ENCODE data around the gene VASH1. TPM values are rescaled to one million over a fixed set of nuclear protein-coding genes. Genes with fewer than 3 reads are reported as not detected.

The VASH1 gene
- total and polyA plus RNA-seq, 2 of the 13 experiments (the other 11 are each of a cell fraction or from before 2014, with no cell fraction given), result 0.11 to 0.24 TPM

DNA sequence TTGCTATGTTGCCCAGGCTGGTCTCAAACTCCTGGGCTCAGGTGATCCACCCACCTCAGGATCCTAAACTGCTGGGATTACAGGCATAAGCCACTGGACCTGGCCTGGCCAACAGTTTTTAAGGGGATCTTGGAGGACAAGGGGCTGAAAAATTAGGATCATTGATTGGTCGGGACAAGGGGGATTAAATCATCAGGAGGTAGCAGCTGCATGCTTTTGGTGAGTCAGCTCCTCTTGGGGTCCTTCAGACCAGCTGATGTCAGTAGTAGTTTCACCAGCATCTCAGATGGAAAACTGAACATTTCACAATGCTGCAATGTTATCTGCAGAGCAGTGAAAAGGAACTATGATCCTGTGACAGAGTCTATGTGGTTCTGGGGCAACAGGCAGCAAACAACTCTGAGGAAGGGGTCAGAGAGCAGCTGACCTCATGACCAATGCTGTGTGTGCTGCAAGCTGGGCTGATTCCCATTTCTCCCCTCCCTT lies 71.3 kb downstream of the VASH1 start (continued):
- TF ChIP-seq HNRNPUL1 (IDR thresholded peaks at IDR 0.05; ENCODE audit: low read depth, low read length), result no peak
- no peak for TF ChIP-seq ZNF10 (CRISPR knock-in tag; IDR thresholded peaks at IDR 0.05; ENCODE audit: borderline replicate concordance, low read depth)
- no peak for TF ChIP-seq ZNF296 (CRISPR knock-in tag; conservative IDR thresholded peaks at IDR 0.05)
- TF ChIP-seq KLF12 (CRISPR knock-in tag; IDR thresholded peaks at IDR 0.05; ENCODE audit: borderline replicate concordance), result no peak
- TF ChIP-seq ZBTB8A (CRISPR knock-in tag; IDR thresholded peaks at IDR 0.05; ENCODE audit: borderline replicate concordance, low read depth), result no peak
- no peak for TF ChIP-seq MBD4 (IDR thresholded peaks at IDR 0.05; ENCODE audit: borderline replicate concordance, low read length)
- TF ChIP-seq, protein P1, sequence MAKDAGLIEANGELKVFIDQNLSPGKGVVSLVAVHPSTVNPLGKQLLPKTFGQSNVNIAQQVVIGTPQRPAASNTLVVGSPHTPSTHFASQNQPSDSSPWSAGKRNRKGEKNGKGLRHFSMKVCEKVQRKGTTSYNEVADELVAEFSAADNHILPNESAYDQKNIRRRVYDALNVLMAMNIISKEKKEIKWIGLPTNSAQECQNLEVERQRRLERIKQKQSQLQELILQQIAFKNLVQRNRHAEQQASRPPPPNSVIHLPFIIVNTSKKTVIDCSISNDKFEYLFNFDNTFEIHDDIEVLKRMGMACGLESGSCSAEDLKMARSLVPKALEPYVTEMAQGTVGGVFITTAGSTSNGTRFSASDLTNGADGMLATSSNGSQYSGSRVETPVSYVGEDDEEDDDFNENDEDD (CRISPR knock-in tag; IDR thresholded peaks at IDR 0.05; ENCODE audit: borderline replicate concordance), result no peak
- TF ChIP-seq, protein P2, sequence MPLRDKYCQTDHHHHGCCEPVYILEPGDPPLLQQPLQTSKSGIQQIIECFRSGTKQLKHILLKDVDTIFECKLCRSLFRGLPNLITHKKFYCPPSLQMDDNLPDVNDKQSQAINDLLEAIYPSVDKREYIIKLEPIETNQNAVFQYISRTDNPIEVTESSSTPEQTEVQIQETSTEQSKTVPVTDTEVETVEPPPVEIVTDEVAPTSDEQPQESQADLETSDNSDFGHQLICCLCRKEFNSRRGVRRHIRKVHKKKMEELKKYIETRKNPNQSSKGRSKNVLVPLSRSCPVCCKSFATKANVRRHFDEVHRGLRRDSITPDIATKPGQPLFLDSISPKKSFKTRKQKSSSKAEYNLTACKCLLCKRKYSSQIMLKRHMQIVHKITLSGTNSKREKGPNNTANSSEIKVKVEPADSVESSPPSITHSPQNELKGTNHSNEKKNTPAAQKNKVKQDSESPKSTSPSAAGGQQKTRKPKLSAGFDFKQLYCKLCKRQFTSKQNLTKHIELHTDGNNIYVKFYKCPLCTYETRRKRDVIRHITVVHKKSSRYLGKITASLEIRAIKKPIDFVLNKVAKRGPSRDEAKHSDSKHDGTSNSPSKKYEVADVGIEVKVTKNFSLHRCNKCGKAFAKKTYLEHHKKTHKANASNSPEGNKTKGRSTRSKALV (CRISPR knock-in tag; IDR thresholded peaks at IDR 0.05), result no peak
- TF ChIP-seq SKI (IDR thresholded peaks at IDR 0.05; ENCODE audit: partially characterized antibody), result peak; percentile 40
- no peak for TF ChIP-seq SYNCRIP (IDR thresholded peaks at IDR 0.05; ENCODE audit: insufficient read depth, low read depth, low read length)
- no peak for TF ChIP-seq KAT2B (IDR thresholded peaks at IDR 0.05; ENCODE audit: borderline replicate concordance, low read depth, low read length)
- TF ChIP-seq, protein P3, sequence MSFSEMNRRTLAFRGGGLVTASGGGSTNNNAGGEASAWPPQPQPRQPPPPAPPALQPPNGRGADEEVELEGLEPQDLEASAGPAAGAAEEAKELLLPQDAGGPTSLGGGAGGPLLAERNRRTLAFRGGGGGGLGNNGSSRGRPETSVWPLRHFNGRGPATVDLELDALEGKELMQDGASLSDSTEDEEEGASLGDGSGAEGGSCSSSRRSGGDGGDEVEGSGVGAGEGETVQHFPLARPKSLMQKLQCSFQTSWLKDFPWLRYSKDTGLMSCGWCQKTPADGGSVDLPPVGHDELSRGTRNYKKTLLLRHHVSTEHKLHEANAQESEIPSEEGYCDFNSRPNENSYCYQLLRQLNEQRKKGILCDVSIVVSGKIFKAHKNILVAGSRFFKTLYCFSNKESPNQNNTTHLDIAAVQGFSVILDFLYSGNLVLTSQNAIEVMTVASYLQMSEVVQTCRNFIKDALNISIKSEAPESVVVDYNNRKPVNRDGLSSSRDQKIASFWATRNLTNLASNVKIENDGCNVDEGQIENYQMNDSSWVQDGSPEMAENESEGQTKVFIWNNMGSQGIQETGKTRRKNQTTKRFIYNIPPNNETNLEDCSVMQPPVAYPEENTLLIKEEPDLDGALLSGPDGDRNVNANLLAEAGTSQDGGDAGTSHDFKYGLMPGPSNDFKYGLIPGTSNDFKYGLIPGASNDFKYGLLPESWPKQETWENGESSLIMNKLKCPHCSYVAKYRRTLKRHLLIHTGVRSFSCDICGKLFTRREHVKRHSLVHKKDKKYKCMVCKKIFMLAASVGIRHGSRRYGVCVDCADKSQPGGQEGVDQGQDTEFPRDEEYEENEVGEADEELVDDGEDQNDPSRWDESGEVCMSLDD (CRISPR knock-in tag; IDR thresholded peaks at IDR 0.05; ENCODE audit: borderline replicate concordance), result no peak; the same call in 1 of the 2 replicates
- TF ChIP-seq ZNF354B (CRISPR knock-in tag; IDR thresholded peaks at IDR 0.05), result no peak
- no peak for TF ChIP-seq ZNF615 (CRISPR knock-in tag; IDR thresholded peaks at IDR 0.05; ENCODE audit: borderline replicate concordance)
- TF ChIP-seq NFE2 (CRISPR knock-in tag; IDR thresholded peaks at IDR 0.05), result no peak
- TF ChIP-seq SRY (CRISPR knock-in tag; IDR thresholded peaks at IDR 0.05), result no peak
- no peak for TF ChIP-seq KDM3A (CRISPR knock-in tag; IDR thresholded peaks at IDR 0.05; ENCODE audit: low read depth)
- TF ChIP-seq, protein P4, sequence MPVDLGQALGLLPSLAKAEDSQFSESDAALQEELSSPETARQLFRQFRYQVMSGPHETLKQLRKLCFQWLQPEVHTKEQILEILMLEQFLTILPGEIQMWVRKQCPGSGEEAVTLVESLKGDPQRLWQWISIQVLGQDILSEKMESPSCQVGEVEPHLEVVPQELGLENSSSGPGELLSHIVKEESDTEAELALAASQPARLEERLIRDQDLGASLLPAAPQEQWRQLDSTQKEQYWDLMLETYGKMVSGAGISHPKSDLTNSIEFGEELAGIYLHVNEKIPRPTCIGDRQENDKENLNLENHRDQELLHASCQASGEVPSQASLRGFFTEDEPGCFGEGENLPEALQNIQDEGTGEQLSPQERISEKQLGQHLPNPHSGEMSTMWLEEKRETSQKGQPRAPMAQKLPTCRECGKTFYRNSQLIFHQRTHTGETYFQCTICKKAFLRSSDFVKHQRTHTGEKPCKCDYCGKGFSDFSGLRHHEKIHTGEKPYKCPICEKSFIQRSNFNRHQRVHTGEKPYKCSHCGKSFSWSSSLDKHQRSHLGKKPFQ (CRISPR knock-in tag; IDR thresholded peaks at IDR 0.05; ENCODE audit: insufficient replicate concordance), result no peak
- no peak for TF ChIP-seq ZIK1 (CRISPR knock-in tag; IDR thresholded peaks at IDR 0.05; ENCODE audit: borderline replicate concordance, low read depth)
- TF ChIP-seq ONECUT2 (CRISPR knock-in tag; IDR thresholded peaks at IDR 0.05), result no peak
- peak; percentile 76; the same call in 1 of the 2 replicates for TF ChIP-seq HMG20A (CRISPR knock-in tag; IDR thresholded peaks at IDR 0.05; ENCODE audit: borderline replicate concordance)
- no peak for TF ChIP-seq IKZF1 (IDR thresholded peaks at IDR 0.05)
- no peak for TF ChIP-seq STAG1 (CRISPR knock-in tag; IDR thresholded peaks at IDR 0.05)
- no peak for TF ChIP-seq GTF3A (CRISPR knock-in tag; conservative IDR thresholded peaks at IDR 0.05)
- no peak; the same call in 1 of the 2 replicates for TF ChIP-seq ETV5 (CRISPR knock-in tag; IDR thresholded peaks at IDR 0.05; ENCODE audit: borderline replicate concordance)
